ENCODE results near the gene XXYLT1. TPM values are rescaled to one million over a fixed set of nuclear protein-coding genes. Genes with fewer than 3 reads are reported as not detected.

Gene XXYLT1
- total RNA-seq, 1 experiment from 2014 or later: 27.2 TPM

DNA sequence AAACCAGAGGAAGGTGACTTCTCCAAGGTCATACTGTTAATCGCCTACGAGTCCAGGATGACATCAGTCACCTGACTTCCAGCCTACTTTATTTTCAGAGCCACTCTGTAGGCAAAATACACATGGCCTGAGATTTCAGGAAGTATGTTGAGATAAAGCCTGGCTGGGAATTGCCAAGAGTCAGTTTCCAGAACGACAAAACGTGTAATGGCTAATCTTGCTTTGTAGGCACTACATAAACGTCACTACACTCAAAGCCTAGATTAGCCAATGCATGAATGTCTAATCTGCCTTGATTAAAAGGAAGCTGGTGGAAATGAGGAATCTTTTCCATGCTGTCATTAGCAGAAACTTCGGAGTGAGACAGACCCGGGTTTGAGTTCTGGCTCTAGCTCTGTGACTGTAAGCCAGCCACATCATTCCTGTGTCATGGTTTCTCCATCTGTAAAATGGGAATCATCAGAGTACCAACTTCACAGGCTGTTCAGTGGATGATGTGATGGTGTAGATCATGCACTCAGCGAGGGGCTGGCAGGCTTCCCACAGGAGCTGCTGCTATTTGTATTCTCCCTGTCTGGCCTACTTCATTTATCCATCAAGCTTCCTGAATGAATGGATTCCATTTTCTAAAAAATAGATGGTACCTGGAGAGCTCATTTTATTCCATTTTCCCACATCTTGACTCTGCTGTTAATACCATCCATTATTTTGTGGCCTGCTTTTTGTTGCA, 241.9 kb downstream of the XXYLT1 start:
- Histone ChIP-seq H3K27ac (no peak overlapping the region), H3K27me3 (replicated peaks) (no peaks in the 10 kb centered on the region), H3K36me3 (no peaks in the 10 kb centered on the region), H3K9me3 (replicated peaks) (no peaks in the 10 kb centered on the region), H3K4me3 (no peak overlapping the region), H3K4me1 (replicated peaks) (peaks cover 19% of the 10 kb centered on the region)
- no peak for DNase-seq (ENCODE audit: low read depth in 1 of 2, low spot score in 2 of 2)

GRCh38 chr3:195025884-195026200, 245.1 kb downstream of the XXYLT1 start:
- no peak overlapping the region for H3K27ac ChIP-seq
- H3K4me1 ChIP-seq (replicated peaks): peaks cover 6% of the 10 kb centered on the region
- no peaks in the 10 kb centered on the region for H3K27me3 ChIP-seq (replicated peaks)
- no peak overlapping the region for H3K4me3 ChIP-seq
- no peaks in the 10 kb centered on the region for H3K36me3 ChIP-seq
- DNase-seq (ENCODE audit: low read depth in 1 of 2, low spot score in 2 of 2): no peak
- H3K9me3 ChIP-seq (replicated peaks): no peaks in the 10 kb centered on the region

DNA sequence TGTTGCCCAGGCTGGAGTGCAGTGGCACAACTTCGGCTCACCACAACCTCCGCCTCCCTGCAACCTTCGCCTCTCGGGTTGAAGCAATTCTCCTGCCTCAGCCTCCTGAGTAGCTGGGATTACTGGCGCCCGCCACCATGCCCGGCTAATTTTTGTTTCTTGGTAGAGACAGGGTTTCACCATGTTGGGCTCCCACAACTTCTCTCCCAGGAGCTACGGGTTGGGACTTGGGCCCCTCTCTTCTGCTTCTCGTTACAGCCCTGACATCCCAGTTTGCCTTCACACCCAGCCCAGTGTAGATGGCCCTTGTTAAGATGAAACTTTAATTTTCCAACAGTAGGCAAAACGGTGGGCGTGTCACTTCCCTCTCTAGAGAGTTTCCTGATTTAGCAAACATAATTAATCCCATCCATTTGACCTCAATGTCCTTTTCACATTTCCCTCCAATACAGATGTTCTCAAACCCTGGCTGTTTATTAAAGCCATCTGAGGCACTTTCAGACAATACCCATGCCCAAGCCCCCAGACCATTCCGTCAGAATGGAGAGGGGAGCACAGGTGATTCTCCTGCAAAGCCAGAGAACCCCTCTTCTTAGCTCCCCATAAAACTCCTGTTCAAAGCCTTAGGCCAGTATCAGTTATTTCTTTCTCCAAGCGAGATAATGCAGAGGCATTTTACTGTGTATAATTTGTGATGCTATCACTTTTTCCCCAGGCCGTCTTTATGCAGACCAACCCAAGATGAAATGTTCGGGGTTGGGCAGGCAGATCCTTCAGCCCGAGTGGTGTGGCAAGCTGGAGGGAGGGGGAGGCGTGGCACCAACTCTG, 245.7 kb downstream of the XXYLT1 start:
- Histone ChIP-seq H3K4me3 (no peak overlapping the region), H3K4me1 (replicated peaks) (peaks cover under 1% of the 10 kb centered on the region), H3K27ac (no peak overlapping the region), H3K36me3 (no peaks in the 10 kb centered on the region), H3K27me3 (replicated peaks) (no peaks in the 10 kb centered on the region), H3K9me3 (replicated peaks) (no peaks in the 10 kb centered on the region)
- no peak for DNase-seq (ENCODE audit: low read depth in 1 of 2, low spot score in 2 of 2)

DNA sequence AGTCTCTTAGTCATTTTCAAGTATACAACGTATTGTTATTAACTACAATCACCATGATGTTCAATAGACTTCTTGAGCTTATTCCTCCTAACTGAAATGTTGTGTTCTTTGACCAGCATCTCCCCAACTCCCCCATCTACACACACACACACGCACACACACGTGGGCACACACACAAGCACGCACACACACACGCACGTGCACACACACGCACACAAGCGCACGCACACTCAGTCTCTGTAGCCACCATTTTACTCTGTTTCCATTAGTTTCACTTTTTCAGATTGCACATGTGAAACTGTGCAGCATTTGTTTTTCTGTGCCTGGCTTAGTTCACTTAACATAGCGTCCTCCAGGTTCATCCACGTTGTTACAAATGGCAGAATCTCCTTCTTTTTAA, 247.0 kb downstream of the XXYLT1 start:
- DNase-seq (ENCODE audit: low read depth in 1 of 2, low spot score in 2 of 2): no peak
- no peaks in the 10 kb centered on the region for H3K9me3 ChIP-seq (replicated peaks)
- H3K27me3 ChIP-seq (replicated peaks): no peaks in the 10 kb centered on the region; the same call in 1 of the 2 replicates
- no peak overlapping the region for H3K4me3 ChIP-seq
- no peak overlapping the region for H3K27ac ChIP-seq
- H3K4me1 ChIP-seq (replicated peaks): no peaks in the 10 kb centered on the region
- H3K36me3 ChIP-seq: no peaks in the 10 kb centered on the region

DNA sequence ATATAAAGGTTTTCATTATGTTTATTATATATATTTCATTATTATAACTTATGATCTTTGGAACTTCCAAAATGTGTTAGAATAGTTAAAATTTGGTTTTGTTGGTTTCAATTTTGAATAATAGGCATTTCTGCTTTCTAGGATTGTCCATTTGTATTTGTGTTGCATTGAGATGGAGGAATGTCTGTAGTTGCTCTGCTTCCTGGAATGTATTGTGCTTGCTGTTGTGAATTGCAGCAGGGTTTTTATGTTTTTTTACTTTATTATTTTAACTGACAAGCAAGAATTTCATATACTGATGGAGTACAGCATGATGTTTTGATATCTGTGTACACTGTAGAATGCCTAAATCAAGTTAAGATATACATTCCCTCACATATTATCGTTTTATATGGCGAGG, 247.4 kb downstream of the XXYLT1 start:
- no peaks in the 10 kb centered on the region for H3K36me3 ChIP-seq
- H3K9me3 ChIP-seq (replicated peaks): no peaks in the 10 kb centered on the region
- peaks cover 3% of the 10 kb centered on the region; the same call in 1 of the 2 replicates for H3K27me3 ChIP-seq (replicated peaks)
- H3K4me3 ChIP-seq: no peak overlapping the region
- no peak overlapping the region for H3K27ac ChIP-seq
- H3K4me1 ChIP-seq (replicated peaks): no peaks in the 10 kb centered on the region
- no peak for DNase-seq (ENCODE audit: low read depth in 1 of 2, low spot score in 2 of 2)

DNA sequence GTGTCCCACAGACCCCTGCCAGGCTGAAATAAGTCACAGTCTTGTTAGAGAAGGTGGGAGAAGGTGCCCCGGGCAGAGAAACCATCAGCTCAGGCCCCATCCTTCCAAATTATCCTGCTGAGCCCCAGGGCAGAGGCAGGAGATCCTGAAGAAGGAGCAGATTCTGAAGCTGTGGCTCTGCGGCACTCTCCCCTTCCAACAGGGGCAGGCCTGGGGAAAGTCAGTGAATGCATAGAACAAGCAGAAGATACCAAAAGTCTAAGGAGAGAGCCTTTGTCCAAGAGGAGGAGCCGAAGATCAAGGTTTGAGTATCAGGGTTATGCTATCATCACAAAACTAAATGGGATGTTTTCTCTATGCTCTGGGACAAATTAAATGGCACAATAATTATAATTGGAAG, 249.3 kb downstream of the XXYLT1 start:
- no peaks in the 10 kb centered on the region for H3K36me3 ChIP-seq
- H3K4me3 ChIP-seq: no peak overlapping the region
- H3K4me1 ChIP-seq (replicated peaks): no peaks in the 10 kb centered on the region
- DNase-seq (ENCODE audit: low read depth in 1 of 2, low spot score in 2 of 2): no peak
- H3K27me3 ChIP-seq (replicated peaks): peaks cover 4% of the 10 kb centered on the region; the same call in 1 of the 2 replicates
- H3K9me3 ChIP-seq (replicated peaks): no peaks in the 10 kb centered on the region
- H3K27ac ChIP-seq: no peak overlapping the region

DNA sequence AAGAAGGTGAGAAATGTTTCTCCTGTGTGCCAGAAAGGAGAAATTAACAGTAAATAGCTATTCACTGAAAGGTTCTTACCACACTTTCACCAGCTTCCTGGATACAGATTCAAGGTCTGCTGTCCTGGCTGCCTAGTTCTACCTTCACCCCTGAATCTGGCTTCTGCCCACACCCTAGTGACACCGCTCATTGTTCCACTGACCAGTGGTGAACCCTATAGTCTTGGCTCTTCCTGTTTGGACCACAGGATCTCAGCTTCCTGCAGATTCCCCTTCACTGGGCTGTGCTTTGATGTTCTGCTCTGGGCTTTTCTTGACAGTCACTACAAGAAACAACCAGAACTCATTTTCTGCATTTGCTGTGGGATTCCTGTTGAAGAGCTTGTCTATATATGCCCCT, 250.0 kb downstream of the XXYLT1 start:
- Histone ChIP-seq H3K9me3 (replicated peaks) (no peaks in the 10 kb centered on the region), H3K27ac (no peak overlapping the region), H3K27me3 (replicated peaks) (peaks cover 4% of the 10 kb centered on the region; the same call in 1 of the 2 replicates), H3K4me1 (replicated peaks) (no peaks in the 10 kb centered on the region), H3K4me3 (no peak overlapping the region), H3K36me3 (no peaks in the 10 kb centered on the region)
- no peak for DNase-seq (ENCODE audit: low read depth in 1 of 2, low spot score in 2 of 2)

DNA sequence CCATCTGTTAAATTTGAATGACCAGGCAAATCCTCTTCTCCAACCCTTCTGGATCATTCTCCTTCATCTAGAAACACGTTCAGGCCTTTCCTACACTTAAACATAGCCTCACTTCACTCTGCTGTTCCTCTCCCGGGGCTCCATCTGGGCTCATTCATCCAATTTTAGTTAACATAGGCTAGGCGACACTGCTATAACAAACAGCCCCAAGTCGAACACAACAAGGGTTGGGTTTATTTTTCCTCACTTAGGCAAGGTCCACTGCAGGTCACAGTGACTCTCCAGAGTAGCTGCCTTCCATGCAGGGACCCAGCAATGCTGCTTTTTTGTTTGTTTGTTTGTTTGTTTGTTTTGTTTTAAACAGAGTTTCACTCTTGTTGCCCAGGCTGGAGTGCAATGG, 250.8 kb downstream of the XXYLT1 start:
- no peak for DNase-seq (ENCODE audit: low read depth in 1 of 2, low spot score in 2 of 2)
- no peak overlapping the region for H3K27ac ChIP-seq
- no peak overlapping the region for H3K4me3 ChIP-seq
- H3K36me3 ChIP-seq: no peaks in the 10 kb centered on the region
- peaks cover 4% of the 10 kb centered on the region; the same call in 1 of the 2 replicates for H3K27me3 ChIP-seq (replicated peaks)
- H3K4me1 ChIP-seq (replicated peaks): peaks cover under 1% of the 10 kb centered on the region
- no peaks in the 10 kb centered on the region for H3K9me3 ChIP-seq (replicated peaks)

- Histone ChIP-seq H3K4me3 (no peak overlapping the region), H3K9me3 (replicated peaks) (no peaks in the 10 kb centered on the region), H3K4me1 (replicated peaks) (peaks cover 6% of the 10 kb centered on the region), H3K36me3 (no peaks in the 10 kb centered on the region), H3K27ac (no peak overlapping the region), H3K27me3 (replicated peaks) (peaks cover 4% of the 10 kb centered on the region; the same call in 1 of the 2 replicates)
- DNase-seq (ENCODE audit: low read depth in 1 of 2, low spot score in 2 of 2): no peak
Measured at GRCh38 chr3:195019335-195019734, 251.6 kb downstream of the XXYLT1 start.

Other genes with a start within 250 kb of the XXYLT1 start
- gene ACAP2, start 171.9 kb upstream of the XXYLT1 start, total RNA-seq (2014; rRNA removed; shearing (Covaris generic)): 39.6 and 45.1 TPM in 2 replicates